ENCODE measurements around the gene APP.
"Not testable (repeated sequence)": the region's sequence is repeated elsewhere in the genome, so short reads cannot be mapped to it uniquely, and the experiment has no call there.

Gene APP

GRCh38 chr21:26096494-26097371 lies 73.8 kb downstream of the APP start:
- DNase-seq = no peak

DNA sequence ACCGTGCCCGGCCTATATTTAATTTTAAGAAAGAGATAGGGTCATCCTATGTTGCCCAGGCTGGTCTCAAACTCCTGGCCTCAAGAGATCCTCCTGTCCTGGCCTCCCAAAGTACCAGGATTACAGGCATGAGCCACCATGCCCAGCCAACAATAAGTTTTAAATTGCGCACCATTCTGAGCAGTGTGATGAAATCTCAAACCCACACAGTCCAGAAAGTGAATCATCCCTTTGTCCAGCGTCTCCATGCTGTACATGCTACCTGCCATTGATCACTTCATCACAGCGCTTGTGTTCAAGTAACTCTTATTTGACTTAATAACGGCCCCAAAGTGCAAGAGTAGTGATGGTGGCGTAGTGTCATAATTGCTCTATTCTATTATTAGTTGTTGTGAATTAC lies 75.4 kb downstream of the APP start:
- DNase-seq = no peak

GRCh38 chr21:26093122-26093521 lies 77.4 kb downstream of the APP start:
- DNase-seq = no peak

- DNase-seq = no peak
Observed at GRCh38 chr21:26091480-26092018, 79.0 kb downstream of the APP start.

- DNase-seq = no peak
Observed at GRCh38 chr21:26089730-26090129, 80.8 kb downstream of the APP start.

DNA sequence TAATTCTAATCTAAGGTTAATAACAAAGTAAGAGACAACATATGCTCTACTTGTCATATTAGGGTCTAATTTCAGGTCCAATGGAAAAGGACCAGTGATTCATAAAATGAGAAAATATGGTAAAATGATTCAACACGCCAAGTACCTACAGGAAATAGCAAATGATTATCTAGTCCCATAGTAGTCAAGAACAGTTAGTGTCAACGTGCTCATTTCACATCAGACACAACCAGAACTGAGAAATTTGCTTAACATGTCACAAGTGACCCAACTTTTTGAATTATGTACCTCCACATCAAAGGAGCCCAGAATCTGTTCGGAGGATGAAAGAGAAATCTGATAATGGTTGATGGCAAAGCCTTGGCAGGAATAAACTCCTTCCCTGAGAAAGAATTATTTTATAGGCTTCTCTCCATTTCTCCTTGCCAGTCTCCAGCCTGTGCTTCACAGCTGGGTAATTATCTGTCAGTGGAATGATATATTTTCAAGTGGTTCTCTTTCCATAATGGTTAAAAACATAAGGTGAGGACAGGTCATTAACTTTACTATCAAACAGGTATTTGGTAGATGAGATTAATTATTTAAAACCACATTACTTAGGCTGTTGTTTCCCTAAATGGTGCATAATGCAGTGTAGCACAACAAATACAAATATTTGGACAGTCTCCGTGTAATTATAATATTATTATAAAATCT lies 83.2 kb downstream of the APP start:
- no peak for DNase-seq

DNA sequence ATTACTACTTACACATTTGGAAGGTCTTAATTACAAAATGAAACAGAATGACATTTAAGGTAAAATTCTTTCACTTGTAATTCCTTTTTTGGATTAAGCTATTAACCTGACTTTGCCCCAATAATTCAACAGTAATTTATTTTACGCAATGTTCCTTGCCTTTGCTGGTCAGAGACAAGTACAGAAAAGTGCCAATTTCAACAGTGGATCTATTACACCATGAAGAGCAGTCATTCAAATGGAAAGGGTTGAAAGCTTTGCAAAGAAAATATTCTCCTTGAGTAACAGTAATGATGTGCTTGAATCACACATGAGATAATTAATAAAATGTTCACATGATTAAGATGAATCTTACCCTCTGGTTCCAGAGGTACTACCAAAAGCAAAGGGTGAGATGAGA lies 84.7 kb downstream of the APP start:
- DNase-seq = no peak

GRCh38 chr21:26085127-26085526 lies 85.4 kb downstream of the APP start:
- no peak for DNase-seq

DNA sequence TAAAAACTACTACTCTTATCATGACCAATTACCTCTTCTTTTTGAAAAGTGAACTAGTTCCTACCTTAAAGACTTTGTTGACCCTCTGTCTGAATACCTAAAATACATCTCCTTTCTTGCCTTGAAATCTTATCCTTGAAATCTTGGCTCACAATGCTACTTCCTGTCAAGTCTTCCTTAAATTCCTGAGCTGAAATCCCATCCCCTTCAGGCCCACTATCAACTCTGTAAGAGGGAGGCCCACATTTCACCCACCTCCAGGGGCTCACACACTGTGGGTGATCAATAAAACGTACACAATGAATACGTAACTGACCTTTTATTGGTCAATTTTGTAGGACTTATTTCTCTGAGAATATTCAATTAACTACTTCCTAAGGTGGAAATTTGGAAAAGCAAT lies 88.0 kb downstream of the APP start:
- no peak for DNase-seq

DNA sequence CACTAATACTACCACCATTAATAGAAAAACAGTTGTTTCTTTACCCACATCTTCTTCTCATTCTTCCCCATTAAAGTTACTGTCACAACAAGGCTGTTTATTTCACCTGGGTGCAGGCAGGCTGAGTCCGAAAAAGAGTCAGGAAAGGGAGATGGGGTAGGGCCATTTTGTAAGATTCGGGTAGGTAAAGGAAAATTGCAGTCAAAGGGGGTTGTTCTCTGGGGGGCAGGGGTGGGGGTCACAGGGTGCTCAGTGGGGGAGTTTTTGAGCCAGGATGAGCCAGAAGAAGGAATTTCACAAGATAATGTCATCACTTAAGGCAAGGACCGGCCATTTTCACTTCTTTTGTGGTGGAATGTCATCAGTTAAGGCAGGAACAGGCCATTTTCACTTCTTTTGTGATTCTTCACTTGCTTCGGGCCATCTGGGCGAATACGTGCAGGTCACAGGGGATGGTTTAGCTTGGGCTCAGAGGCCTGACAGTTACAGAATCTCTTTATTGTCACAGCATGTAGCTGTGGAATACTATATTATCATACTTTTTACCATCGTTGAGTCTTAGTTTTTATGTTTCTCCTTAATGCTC lies 89.3 kb downstream of the APP start:
- not testable (repeated sequence) for DNase-seq

DNA sequence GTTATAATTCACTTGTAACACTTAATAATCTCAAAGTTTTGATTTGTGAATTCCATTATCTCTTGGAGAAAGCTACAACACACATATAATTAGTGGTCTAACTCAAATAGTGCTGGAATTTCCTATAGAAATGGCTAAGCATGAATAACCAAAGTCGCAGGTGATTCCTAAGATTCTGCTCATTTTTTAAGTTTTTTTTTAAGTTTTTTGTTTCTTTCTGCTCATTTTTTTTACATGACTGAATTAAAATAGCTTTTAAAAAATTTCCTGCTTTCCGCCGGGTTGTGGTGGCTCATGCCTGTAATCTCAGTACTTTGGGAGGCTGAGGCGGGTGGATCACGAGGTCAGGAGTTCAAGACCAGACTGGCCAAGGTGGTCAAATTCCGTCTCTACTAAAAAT lies 90.4 kb downstream of the APP start:
- no peak for DNase-seq

DNA sequence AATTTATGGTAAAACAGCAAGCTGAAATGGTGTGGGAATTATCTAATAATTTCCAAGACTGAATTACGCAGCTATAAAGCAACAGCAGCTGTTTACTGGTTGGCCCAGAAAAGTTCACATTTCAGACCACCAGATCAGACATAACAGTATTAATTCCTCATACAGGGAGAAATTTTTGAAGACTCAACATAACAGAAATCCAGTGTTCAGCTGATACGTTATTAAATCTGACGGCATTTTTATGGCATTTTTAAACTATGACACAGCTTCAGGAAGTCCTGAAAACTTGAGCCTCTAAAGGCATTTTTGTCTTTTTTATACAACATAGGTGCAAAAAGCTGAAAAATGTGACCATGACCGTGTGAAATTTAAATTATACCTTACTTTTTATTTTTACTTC lies 91.2 kb downstream of the APP start:
- DNase-seq = no peak

DNA sequence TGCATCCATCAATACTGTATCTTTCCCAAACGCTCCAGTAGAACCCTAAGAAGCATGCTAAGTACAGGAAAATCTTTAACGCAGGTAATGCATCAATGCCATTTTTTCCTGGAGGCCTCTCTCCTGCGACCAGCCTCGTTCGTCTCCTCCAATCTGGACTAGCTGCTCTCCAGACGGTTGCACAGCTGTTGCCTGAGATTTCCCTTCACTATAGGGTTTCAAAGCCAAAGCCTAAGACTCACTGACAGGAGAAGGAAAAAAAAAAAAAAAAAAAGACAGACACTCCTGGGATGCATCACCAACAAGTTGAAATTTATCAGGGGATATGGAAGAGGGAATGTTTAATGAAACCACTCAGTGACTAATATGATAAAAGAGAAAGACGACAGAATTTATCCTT lies 93.0 kb downstream of the APP start:
- DNase-seq = no peak

- no peak for DNase-seq
Observed at GRCh38 chr21:26072666-26073615, 97.6 kb downstream of the APP start.

DNA sequence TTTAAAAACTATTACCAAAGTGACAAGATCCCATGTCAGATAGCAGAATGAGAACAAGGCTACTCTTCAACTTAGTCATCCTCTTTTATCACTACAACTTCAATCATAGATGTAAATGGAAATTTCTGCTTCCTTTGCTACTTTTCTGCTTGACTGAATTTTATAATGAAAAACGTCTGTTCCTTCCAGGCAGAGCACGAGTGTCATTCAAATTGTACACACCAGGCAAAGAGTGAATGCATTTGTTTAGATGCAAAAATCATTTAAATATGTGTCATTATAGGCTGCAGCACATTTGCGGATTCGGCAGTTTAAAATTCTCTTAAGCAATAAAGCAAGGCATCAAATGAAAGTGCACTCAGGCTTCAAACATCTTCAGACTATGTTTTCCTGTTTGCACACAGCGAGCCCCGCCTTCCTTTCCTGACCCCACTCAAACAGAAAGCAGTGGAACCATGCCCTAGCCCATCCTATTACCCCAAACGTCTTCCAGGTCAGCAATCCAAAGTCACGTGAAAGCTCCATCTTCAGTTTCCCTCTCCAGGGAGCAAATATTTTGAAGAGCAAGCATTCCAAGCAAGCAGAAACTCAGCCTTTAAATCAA lies 99.6 kb downstream of the APP start:
- DNase-seq = no peak

GRCh38 chr21:26070121-26070520 lies 100.4 kb downstream of the APP start:
- DNase-seq = no peak

GRCh38 chr21:26068776-26069175 lies 101.8 kb downstream of the APP start:
- no peak for DNase-seq

- DNase-seq = no peak
Observed at GRCh38 chr21:26067836-26068594, 102.6 kb downstream of the APP start.

DNA sequence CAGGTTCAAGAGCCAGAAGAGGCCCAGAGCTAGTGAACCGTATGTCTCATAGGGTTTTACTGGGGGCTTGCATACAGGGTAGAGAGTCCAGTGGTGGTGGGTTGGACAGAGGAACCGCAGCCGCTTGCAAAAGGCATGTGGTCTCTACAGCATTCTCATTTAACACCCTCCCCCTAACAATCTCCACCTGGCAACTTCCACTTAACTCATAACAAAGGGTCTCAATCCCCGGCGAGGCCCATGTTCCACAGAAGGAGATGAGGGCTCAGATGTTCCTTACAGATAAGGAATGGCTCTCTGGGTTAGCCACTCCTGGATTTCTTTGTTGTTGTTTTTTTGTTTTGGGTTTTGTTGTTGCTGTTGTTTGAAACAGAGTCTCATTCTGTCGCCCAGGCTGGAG lies 106.1 kb downstream of the APP start:
- no peak for DNase-seq

- no peak for DNase-seq
Observed at GRCh38 chr21:26061437-26061836, 109.1 kb downstream of the APP start.

Data from GOT3 (cell line).